GM12801 (cell line): Measurements from ENCODE around the gene DCC.

Experiments used
- CTCF ChIP-seq: IDR thresholded peaks from one replicate; pipeline ENCODE4 v1.5.1; 2011; ENCODE audit warnings: control low read depth; ENCODE audit not compliant: insufficient read length; ENCODE audit errors: extremely low read depth

The DCC gene

GRCh38 chr18:52791321-52791720 lies 451.3 kb downstream of the DCC start:
- TF ChIP-seq CTCF, result no peak

- no peak for TF ChIP-seq CTCF
Observed at GRCh38 chr18:52812834-52813233, 472.8 kb downstream of the DCC start.

- TF ChIP-seq CTCF, result no peak
Observed at GRCh38 chr18:52813635-52814416, 473.8 kb downstream of the DCC start.

GRCh38 chr18:52815651-52816050 lies 475.7 kb downstream of the DCC start:
- TF ChIP-seq CTCF, result no peak

GRCh38 chr18:52816121-52816520 lies 476.1 kb downstream of the DCC start:
- no peak for TF ChIP-seq CTCF

GRCh38 chr18:52822160-52822559 lies 482.2 kb downstream of the DCC start:
- TF ChIP-seq CTCF, result no peak

GRCh38 chr18:52824126-52824525 lies 484.1 kb downstream of the DCC start:
- TF ChIP-seq CTCF, result no peak
